ENCODE data around the gene LAPTM4A.

Gene LAPTM4A

DNA sequence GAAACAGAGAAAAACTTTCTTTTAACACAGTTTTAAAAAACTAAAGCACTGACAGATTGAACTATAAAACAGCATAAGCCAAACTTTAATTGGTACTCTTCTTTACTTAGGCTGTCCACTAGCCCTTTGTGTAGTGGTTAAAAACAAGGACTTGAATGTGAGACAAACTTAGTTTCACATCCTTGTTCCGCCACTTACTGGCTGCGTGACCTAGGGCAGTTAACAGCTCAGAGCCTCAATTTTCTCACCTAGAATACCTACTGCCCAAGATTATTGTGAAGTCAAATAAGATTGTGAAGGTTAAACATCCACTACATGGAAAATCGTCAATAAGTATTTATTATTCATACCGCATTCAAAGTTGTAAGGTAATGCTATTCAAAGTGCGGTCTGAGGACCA is 63.5 kb downstream of the LAPTM4A start:
- H3K4me3 ChIP-seq, result no peak overlapping the region

More for the DNA sequence above, 63.5 kb downstream of the LAPTM4A start:
- no peaks in the 10 kb centered on the region for H3K36me3 ChIP-seq (replicated peaks)
- H3K9me3 ChIP-seq, result no peaks in the 10 kb centered on the region; the same call in 1 of the 2 replicates
- no peak for DNase-seq (ENCODE audit: low spot score in 2 of 2)
- peaks cover 1% of the 10 kb centered on the region; the same call in 1 of the 2 replicates for H3K27me3 ChIP-seq (ENCODE audit: low read depth)
- in situ Hi-C loops (cut with MboI; ENCODE audit: low sequenced_read_pairs), result no loop called here
- peaks cover 4% of the 10 kb centered on the region for H3K4me1 ChIP-seq
